ENCODE measurements around the gene AP1M1. TPM values are rescaled to one million over a fixed set of nuclear protein-coding genes. Genes with fewer than 3 reads are reported as not detected.

Gene AP1M1
- total RNA-seq, 1 experiment from 2014 or later = 30.3 TPM

GRCh38 chr19:16259385-16260159 lies 61.9 kb downstream of the AP1M1 start:
- Histone ChIP-seq H3K23me2 (ENCODE audit: insufficient read length, low read depth, low read length, poor library complexity, severe bottlenecking) (no peaks in the 10 kb centered on the region), H2AFZ (ENCODE audit: low read length) (no peak overlapping the region), H3K4ac (ENCODE audit: low read depth, low read length) (no peak overlapping the region), H2BK12ac (ENCODE audit: insufficient read length, low read depth, low read length) (no peak overlapping the region), H3K27me3 (ENCODE audit: insufficient read depth, low read length) (no peaks in the 10 kb centered on the region), H3K56ac (ENCODE audit: insufficient read length, low read depth, low read length) (no peak overlapping the region), H3K27ac (ENCODE audit: insufficient read length, low read depth, low read length) (no peak overlapping the region), H3K18ac (ENCODE audit: insufficient read length, low read depth, low read length) (no peak overlapping the region), H4K8ac (replicated peaks; ENCODE audit: insufficient read length, low read depth, low read length) (no peak overlapping the region), H4K91ac (ENCODE audit: insufficient read length, low read depth, low read length) (no peak overlapping the region), H2BK5ac (ENCODE audit: insufficient read length, low read length) (no peak overlapping the region), H4K20me1 (ENCODE audit: control insufficient read depth, insufficient read depth, insufficient read length) (no peaks in the 10 kb centered on the region), H3T11ph (ENCODE audit: low read length) (no peak overlapping the region), H2BK120ac (ENCODE audit: low read depth, low read length, poor library complexity, severe bottlenecking) (no peak overlapping the region), H3K9ac (ENCODE audit: extremely low read depth, insufficient read length, low read length) (no peak overlapping the region), H3K4me1 (ENCODE audit: insufficient read depth, low read length) (no peaks in the 10 kb centered on the region), H2AK5ac (ENCODE audit: insufficient read length, low read length) (no peak overlapping the region), H3K14ac (ENCODE audit: insufficient read depth, low read length) (no peak overlapping the region), H3K4me2 (ENCODE audit: insufficient read depth, insufficient read length, low read length) (no peak overlapping the region), H3K23ac (ENCODE audit: insufficient read length, low read depth, low read length) (no peak overlapping the region), H3K9me3 (ENCODE audit: control insufficient read depth, low read depth, low read length) (no peaks in the 10 kb centered on the region), H3K79me1 (ENCODE audit: insufficient read depth, low read depth, low read length, poor library complexity, severe bottlenecking) (no peaks in the 10 kb centered on the region), H3K79me2 (ENCODE audit: insufficient read depth, low read length) (no peaks in the 10 kb centered on the region), H2BK20ac (ENCODE audit: low read depth, low read length, poor library complexity, severe bottlenecking) (no peak overlapping the region), H4K5ac (ENCODE audit: insufficient read length, low read depth, low read length) (no peak overlapping the region), H2BK15ac (ENCODE audit: low read depth, low read length) (no peak overlapping the region)
- Mint-ChIP-seq H3K9me3 (peaks cover 0 to 2% of the 10 kb centered on the region in 2 experiments; a peak in 1 of 5 replicates), H3K36me3 (ENCODE audit: insufficient read depth in 1 of 3, low read depth in 3 of 3) (no peaks in the 10 kb centered on the region), H3K27me3 (ENCODE audit: low read depth) (peaks cover 2% of the 10 kb centered on the region; the same call in 1 of the 2 replicates), H3K4me3 (no peak overlapping the region), H3K27ac (no peak overlapping the region; a peak in 1 of 7 replicates), H3K4me1 (peaks cover 0 to 16% of the 10 kb centered on the region in 2 experiments; a peak in 2 of 4 replicates)
- no peak for DNase-seq
- no CpG with 5 or more reads among the region's 22 CpGs for WGBS (ENCODE audit: extremely low coverage, insufficient read length, low lambda C conversion rate)
- TF ChIP-seq CTCF (conservative IDR thresholded peaks at IDR 0.05) = no peak

Measured in H9 (cell line).